Neural cell (in vitro differentiated cells): Measurements from ENCODE around the gene ABCB6. TPM values are rescaled to one million over a fixed set of nuclear protein-coding genes. Genes with fewer than 3 reads are reported as not detected.

Experiments
- H2AFZ ChIP-seq: fragments of 200-600, 300-800 bp; sonication (generic), shearing (Covaris generic); 2 replicates; pipeline ENCODE4 v1.6.0; 2014; ENCODE audit warnings: low read depth, mild to moderate bottlenecking, antibody characterized with exemption, low read length, moderate library complexity
- H3F3A ChIP-seq: fragments of 200-600 bp; shearing (Covaris generic); 2 replicates; pipeline ENCODE4 v1.6.1; 2016; ENCODE audit warnings: mild to moderate bottlenecking, moderate library complexity, mixed read lengths, antibody characterized with exemption, low read length; ENCODE audit not compliant: insufficient read depth, poor library complexity, severe bottlenecking
- H3K27ac ChIP-seq: fragments of 200-600, 300-800 bp; sonication (generic), shearing (Covaris generic); 2 replicates; pipeline ENCODE4 v1.5.1; 2014; ENCODE audit warnings: mild to moderate bottlenecking, low read length, moderate library complexity
- H3K27me3 ChIP-seq: fragments of 300-800, 200-600 bp; sonication (generic), shearing (Covaris generic); 2 replicates; pipeline ENCODE4 v1.6.0; 2014; ENCODE audit warnings: mild to moderate bottlenecking, low read depth, low read length, moderate library complexity; ENCODE audit not compliant: insufficient read depth
- H3K36me3 ChIP-seq: fragments of 300-800, 200-600 bp; sonication (generic), shearing (Covaris generic); 2 replicates; pipeline ENCODE4 v1.5.1; 2014; ENCODE audit warnings: mild to moderate bottlenecking, antibody characterized with exemption, low read length, moderate library complexity; ENCODE audit not compliant: insufficient read depth
- H3K4me2 ChIP-seq: fragments of 300-800, 200-600 bp; sonication (generic), shearing (Covaris generic); 2 replicates; pipeline ENCODE4 v1.6.0; 2014; ENCODE audit warnings: mild to moderate bottlenecking, low read length
- H3K4me3 ChIP-seq: fragments of 300-800, 200-600 bp; sonication (generic), shearing (Covaris generic); 2 replicates; pipeline ENCODE4 v1.5.1; 2014; ENCODE audit warnings: mild to moderate bottlenecking, low read length, moderate library complexity
- H3K79me2 ChIP-seq: fragments of 200-600 bp; shearing (Covaris generic); replicated peaks from 2 replicates; pipeline ENCODE4 v1.6.0; 2014; ENCODE audit warnings: mild to moderate bottlenecking, low read length, moderate library complexity; ENCODE audit not compliant: insufficient read depth
- H3K9ac ChIP-seq: fragments of 300-800, 200-600 bp; sonication (generic), shearing (Covaris generic); 2 replicates; pipeline ENCODE4 v1.6.1; 2016; ENCODE audit warnings: mild to moderate bottlenecking, low read length, mixed read lengths
- H3K9me2 ChIP-seq: fragments of 200-600 bp; shearing (Covaris generic); 2 replicates; pipeline ENCODE4 v1.6.1; 2016; ENCODE audit warnings: mild to moderate bottlenecking, low read length, mixed read lengths; ENCODE audit not compliant: insufficient read depth
- H3K9me3 ChIP-seq: fragments of 200-600, 300-800 bp; sonication (generic), shearing (Covaris generic); 2 replicates; pipeline ENCODE4 v1.6.1; 2016; ENCODE audit warnings: mild to moderate bottlenecking, mixed run types, low read length, moderate library complexity, mixed read lengths
- H4K20me1 ChIP-seq: fragments of 200-600 bp; shearing (Covaris generic); 2 replicates; pipeline ENCODE4 v1.6.1; 2016; ENCODE audit warnings: mild to moderate bottlenecking, mixed run types; ENCODE audit not compliant: insufficient read depth
- EZH2 ChIP-seq: fragments of 200-600, 300-800 bp; shearing (Covaris generic), sonication (generic); IDR thresholded peaks from 2 replicates; pipeline ENCODE4 v1.6.1; 2014; ENCODE audit warnings: antibody characterized with exemption, low read length, borderline replicate concordance, mild to moderate bottlenecking; ENCODE audit not compliant: insufficient read depth, poor library complexity, severe bottlenecking
- POLR2AphosphoS5 ChIP-seq: IDR thresholded peaks from 2 replicates; pipeline ENCODE4 v1.6.1; 2012
- TAF1 ChIP-seq: IDR thresholded peaks from 2 replicates; pipeline ENCODE4 v1.6.1; 2012; ENCODE audit warnings: low read depth
- polyA plus RNA-seq: library from polyadenylated mRNA; depleted of rRNA; stranded (reverse); fragments of >200 nt; gene quantifications from 2 replicates; pipeline ENCODE4 v1.2.3, GENCODE V29; 2014
- TF ChIP-seq, protein P1 (sequence below): fragments of 450-650 bp; IDR thresholded peaks from 2 replicates; pipeline ENCODE4 v1.5.1; 2014; ENCODE audit warnings: antibody characterized with exemption, mild to moderate bottlenecking, moderate library complexity; ENCODE audit not compliant: poor library complexity, severe bottlenecking
- TF ChIP-seq, protein P2 (sequence below): IDR thresholded peaks from 2 replicates; pipeline ENCODE4 v1.6.1; 2012; ENCODE audit warnings: borderline replicate concordance

ABCB6 gene
- polyA plus RNA-seq, 1 donor from 2014 or later: 28.1 TPM

DNA sequence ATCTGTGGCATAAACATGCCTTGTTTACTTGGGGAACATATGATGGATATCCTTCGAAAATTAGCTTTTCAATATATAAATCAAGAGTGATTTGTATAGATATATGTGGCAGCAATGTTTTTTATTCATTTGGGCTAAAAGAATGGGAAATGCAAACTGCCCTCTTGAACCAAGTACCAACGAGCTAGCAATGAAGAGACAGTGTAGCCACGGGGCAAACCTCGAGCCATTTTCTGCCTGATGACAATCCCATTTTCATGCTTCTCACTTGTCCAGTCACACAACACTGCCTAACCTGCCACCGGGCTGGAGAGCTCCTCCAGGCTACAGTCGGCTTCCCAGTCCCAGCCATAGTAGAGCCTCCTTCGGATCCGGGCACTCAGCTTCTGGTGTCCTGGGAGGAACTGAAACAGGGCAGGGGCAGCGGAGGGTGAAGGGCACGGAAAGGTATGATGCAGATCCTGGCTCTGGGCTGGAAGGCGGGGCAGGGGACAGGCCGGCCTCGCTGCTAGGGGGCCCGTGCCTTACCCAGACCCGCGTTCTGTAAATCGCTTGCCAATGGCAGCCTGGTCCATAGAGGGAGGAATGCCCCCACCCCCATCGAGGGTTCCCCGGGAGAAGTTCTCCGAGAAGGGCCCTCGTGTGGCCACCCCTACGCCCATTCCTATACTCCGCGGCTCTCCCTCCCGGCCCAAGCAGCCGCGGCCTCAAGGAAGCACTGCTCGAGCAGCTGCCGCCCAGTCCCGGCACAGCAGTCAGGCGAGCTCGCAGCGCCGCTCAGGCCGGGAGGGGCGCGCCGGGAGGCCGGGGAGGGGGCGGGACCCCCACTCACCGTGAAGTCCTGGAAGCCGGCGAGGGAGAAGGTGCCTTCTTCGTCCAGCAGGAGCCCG, 42.6 kb downstream of the ABCB6 start:
- peak overlapping the region; percentile 69 for H2AFZ ChIP-seq
- no peaks in the 10 kb centered on the region for H3K9me2 ChIP-seq
- H3F3A ChIP-seq: peaks cover 3% of the 10 kb centered on the region
- no peaks in the 10 kb centered on the region for H3K27me3 ChIP-seq
- no peaks in the 10 kb centered on the region for H3K9me3 ChIP-seq
- peaks cover 18% of the 10 kb centered on the region for H3K79me2 ChIP-seq
- peak overlapping the region; percentile 96 for H3K4me3 ChIP-seq
- no peaks in the 10 kb centered on the region for H4K20me1 ChIP-seq
- TF ChIP-seq POLR2AphosphoS5 (no peak), TAF1 (no peak), EZH2 (no peak)
- TF ChIP-seq, protein P1, sequence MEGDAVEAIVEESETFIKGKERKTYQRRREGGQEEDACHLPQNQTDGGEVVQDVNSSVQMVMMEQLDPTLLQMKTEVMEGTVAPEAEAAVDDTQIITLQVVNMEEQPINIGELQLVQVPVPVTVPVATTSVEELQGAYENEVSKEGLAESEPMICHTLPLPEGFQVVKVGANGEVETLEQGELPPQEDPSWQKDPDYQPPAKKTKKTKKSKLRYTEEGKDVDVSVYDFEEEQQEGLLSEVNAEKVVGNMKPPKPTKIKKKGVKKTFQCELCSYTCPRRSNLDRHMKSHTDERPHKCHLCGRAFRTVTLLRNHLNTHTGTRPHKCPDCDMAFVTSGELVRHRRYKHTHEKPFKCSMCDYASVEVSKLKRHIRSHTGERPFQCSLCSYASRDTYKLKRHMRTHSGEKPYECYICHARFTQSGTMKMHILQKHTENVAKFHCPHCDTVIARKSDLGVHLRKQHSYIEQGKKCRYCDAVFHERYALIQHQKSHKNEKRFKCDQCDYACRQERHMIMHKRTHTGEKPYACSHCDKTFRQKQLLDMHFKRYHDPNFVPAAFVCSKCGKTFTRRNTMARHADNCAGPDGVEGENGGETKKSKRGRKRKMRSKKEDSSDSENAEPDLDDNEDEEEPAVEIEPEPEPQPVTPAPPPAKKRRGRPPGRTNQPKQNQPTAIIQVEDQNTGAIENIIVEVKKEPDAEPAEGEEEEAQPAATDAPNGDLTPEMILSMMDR: no peak
- TF ChIP-seq, protein P2, sequence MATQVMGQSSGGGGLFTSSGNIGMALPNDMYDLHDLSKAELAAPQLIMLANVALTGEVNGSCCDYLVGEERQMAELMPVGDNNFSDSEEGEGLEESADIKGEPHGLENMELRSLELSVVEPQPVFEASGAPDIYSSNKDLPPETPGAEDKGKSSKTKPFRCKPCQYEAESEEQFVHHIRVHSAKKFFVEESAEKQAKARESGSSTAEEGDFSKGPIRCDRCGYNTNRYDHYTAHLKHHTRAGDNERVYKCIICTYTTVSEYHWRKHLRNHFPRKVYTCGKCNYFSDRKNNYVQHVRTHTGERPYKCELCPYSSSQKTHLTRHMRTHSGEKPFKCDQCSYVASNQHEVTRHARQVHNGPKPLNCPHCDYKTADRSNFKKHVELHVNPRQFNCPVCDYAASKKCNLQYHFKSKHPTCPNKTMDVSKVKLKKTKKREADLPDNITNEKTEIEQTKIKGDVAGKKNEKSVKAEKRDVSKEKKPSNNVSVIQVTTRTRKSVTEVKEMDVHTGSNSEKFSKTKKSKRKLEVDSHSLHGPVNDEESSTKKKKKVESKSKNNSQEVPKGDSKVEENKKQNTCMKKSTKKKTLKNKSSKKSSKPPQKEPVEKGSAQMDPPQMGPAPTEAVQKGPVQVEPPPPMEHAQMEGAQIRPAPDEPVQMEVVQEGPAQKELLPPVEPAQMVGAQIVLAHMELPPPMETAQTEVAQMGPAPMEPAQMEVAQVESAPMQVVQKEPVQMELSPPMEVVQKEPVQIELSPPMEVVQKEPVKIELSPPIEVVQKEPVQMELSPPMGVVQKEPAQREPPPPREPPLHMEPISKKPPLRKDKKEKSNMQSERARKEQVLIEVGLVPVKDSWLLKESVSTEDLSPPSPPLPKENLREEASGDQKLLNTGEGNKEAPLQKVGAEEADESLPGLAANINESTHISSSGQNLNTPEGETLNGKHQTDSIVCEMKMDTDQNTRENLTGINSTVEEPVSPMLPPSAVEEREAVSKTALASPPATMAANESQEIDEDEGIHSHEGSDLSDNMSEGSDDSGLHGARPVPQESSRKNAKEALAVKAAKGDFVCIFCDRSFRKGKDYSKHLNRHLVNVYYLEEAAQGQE: no peak
- H3K27ac ChIP-seq: peak overlapping the region; percentile 81
- peak overlapping the region; percentile 93 for H3K4me2 ChIP-seq
- peaks cover 6% of the 10 kb centered on the region for H3K36me3 ChIP-seq
- peak overlapping the region; percentile 90 for H3K9ac ChIP-seq

DNA sequence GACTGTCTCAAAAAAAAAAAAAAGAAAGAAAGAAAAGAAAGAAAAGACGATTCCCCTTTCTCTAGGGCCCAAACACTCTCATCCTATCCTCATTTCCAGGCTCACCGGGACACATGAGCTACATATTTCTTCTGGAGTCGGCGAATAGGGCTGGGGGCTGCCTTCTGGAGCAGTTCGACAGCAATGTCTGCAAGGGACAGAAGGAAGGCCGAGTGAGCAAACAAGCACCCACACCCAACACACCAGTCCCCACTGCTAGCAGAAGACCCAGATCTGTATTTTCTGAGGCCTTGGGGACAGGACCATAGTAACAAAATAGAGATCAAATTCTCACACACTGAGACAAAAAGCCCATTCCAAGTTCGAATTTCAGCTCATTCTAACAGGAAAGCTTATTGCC, 43.3 kb downstream of the ABCB6 start:
- Histone ChIP-seq H3K36me3 (peaks cover 5% of the 10 kb centered on the region), H3K9me2 (no peaks in the 10 kb centered on the region), H3K4me3 (peak overlapping the region; percentile 96), H3K4me2 (peak overlapping the region; percentile 93), H3F3A (peaks cover 3% of the 10 kb centered on the region), H2AFZ (no peak overlapping the region), H3K27me3 (no peaks in the 10 kb centered on the region), H3K9me3 (no peaks in the 10 kb centered on the region), H3K27ac (peak overlapping the region; percentile 81), H4K20me1 (no peaks in the 10 kb centered on the region), H3K79me2 (peaks cover 18% of the 10 kb centered on the region), H3K9ac (peak overlapping the region; percentile 90)
- TF ChIP-seq, protein P2: no peak
- no peak for TF ChIP-seq EZH2
